Measurements from ENCODE around the gene CNTRL. TPM values are rescaled to one million over a fixed set of nuclear protein-coding genes. Genes with fewer than 3 reads are reported as not detected.

The CNTRL gene
- total and polyA plus RNA-seq, 2 of the 8 experiments (the other 6 are each of a cell fraction or from before 2014, with no cell fraction given): 5.1 to 13.9 TPM

GRCh38 chr9:121183666-121184423 lies 109.1 kb downstream of the CNTRL start:
- Histone ChIP-seq H3K79me2 (ENCODE audit: control insufficient read depth in 1 of 2, insufficient read depth in 2 of 2, low read length in 2 of 2) (peaks cover 0 to 6% of the 10 kb centered on the region in 2 experiments; a peak in 2 of 4 replicates), H3K4me3 (ENCODE audit: extremely low read depth in 1 of 4, insufficient read depth in 2 of 4, low read depth in 3 of 4, low read length in 4 of 4) (no peak overlapping the region), H3K36me3 (ENCODE audit: control insufficient read depth in 2 of 4, insufficient read depth in 4 of 4, low read length in 3 of 4) (peaks cover 0 to 33% (median 4%) of the 10 kb centered on the region in 4 experiments; a peak in 4 of 8 replicates), H3K23ac (ENCODE audit: insufficient read length) (no peak overlapping the region), H3K9ac (replicated peaks in 1 of 4; ENCODE audit: extremely low read depth in 1 of 4, low read depth in 3 of 4, low read length in 3 of 4) (no peak overlapping the region), H4K8ac (ENCODE audit: extremely low read depth, insufficient read depth, low read length) (no peak overlapping the region), H4K5ac (ENCODE audit: insufficient read length, low read depth, low read length) (no peak overlapping the region), H4K91ac (replicated peaks; ENCODE audit: insufficient read length, low read length) (no peak overlapping the region), H2BK120ac (replicated peaks; ENCODE audit: low read depth, low read length) (no peak overlapping the region), H3K23me2 (ENCODE audit: low read depth, low read length) (no peaks in the 10 kb centered on the region), H3K79me1 (ENCODE audit: low read depth, low read length) (no peaks in the 10 kb centered on the region), H3K27me3 (replicated peaks in 1 of 4; ENCODE audit: control insufficient read depth in 3 of 4, extremely low read depth in 1 of 4, insufficient read depth in 3 of 4, low read length in 3 of 4) (no peaks in the 10 kb centered on the region), H2BK15ac (ENCODE audit: low read length) (no peak overlapping the region), H2AFZ (ENCODE audit: low read length) (no peak overlapping the region), H2AK5ac (ENCODE audit: low read depth, low read length) (no peak overlapping the region), H3K4me1 (replicated peaks in 1 of 4; ENCODE audit: control insufficient read depth in 3 of 4, insufficient read depth in 4 of 4, low read length in 3 of 4) (no peaks in the 10 kb centered on the region), H3K9me3 (ENCODE audit: insufficient read depth in 2 of 2, low read depth in 1 of 2, low read length in 1 of 2) (no peaks in the 10 kb centered on the region), H3K14ac (ENCODE audit: insufficient read length) (no peak overlapping the region), H4K20me1 (replicated peaks in 1 of 2; ENCODE audit: control insufficient read depth in 1 of 2, insufficient read depth in 2 of 2, low read length in 2 of 2) (peaks cover 0 to 3% of the 10 kb centered on the region in 2 experiments), H3K4me2 (ENCODE audit: insufficient read depth in 1 of 2, low read depth in 2 of 2, low read length in 2 of 2) (no peak overlapping the region), H3K4ac (replicated peaks; ENCODE audit: insufficient read length, low read depth, low read length) (no peak overlapping the region), H2BK12ac (ENCODE audit: low read depth, low read length) (no peak overlapping the region), H3K18ac (ENCODE audit: extremely low read depth, low read length) (no peak overlapping the region), H2BK20ac (ENCODE audit: low read length) (no peak overlapping the region), H3K56ac (replicated peaks; ENCODE audit: insufficient read length, low read depth, low read length) (no peak overlapping the region), H2BK5ac (ENCODE audit: low read depth, low read length) (no peak overlapping the region), H3K27ac (ENCODE audit: low read depth, low read length) (no peak overlapping the region)
- DNase-seq (ENCODE audit: low read depth in 1 of 2, low spot score in 2 of 2): no peak
- CTCF ChIA-PET (ENCODE audit: partially characterized antibody): interaction anchor here (0.9 kb wide), 1 partner anchor 14 kb away, joined by 4 read pairs; no protein-coding TSS in a partner anchor
- POLR2A ChIA-PET (ENCODE audit: partially characterized antibody): interaction anchor here (0.6 to 1.5 kb wide), 3 partner anchors 11 to 20 kb away, joined by 3 to 4 read pairs (median 3); no protein-coding TSS in a partner anchor
- no peak for FAIRE-seq
- WGBS, 2 experiments (ENCODE audit: extremely low coverage in 1 of 2, insufficient coverage in 1 of 2, insufficient read length in 1 of 2, insufficient replicate concordance in 2 of 2, low coverage in 1 of 2, low lambda C conversion rate in 2 of 2, missing lambda C conversion rate in 1 of 2): 85% methylated on average over 3 of the region's 3 CpGs; no CpG with 5 or more reads in 1 of the 2 experiments
- TF ChIP-seq RAD21 (IDR thresholded peaks at IDR 0.05 in 1 of 2, conservative IDR thresholded peaks at IDR 0.05 in 1 of 2; ENCODE audit: low read depth in 2 of 2, low read length in 2 of 2) (no peak), POU5F1 (IDR thresholded peaks at IDR 0.05; ENCODE audit: low read depth, low read length) (no peak), SIX5 (IDR thresholded peaks at IDR 0.05; ENCODE audit: low read depth, low read length) (no peak), TEAD4 (IDR thresholded peaks at IDR 0.05; ENCODE audit: low read depth, low read length) (no peak), CTCF (IDR thresholded peaks at IDR 0.05; ENCODE audit: control extremely low read depth in 1 of 3, insufficient read depth in 1 of 3, low read depth in 1 of 3, low read length in 3 of 3) (no peak), SP2 (IDR thresholded peaks at IDR 0.05; ENCODE audit: low read length) (no peak), MAX (IDR thresholded peaks at IDR 0.05) (no peak), BRCA1 (IDR thresholded peaks at IDR 0.05; ENCODE audit: low read depth, low read length) (no peak), E2F6 (IDR thresholded peaks at IDR 0.05) (no peak)
